GM21737 (cell line): Measurements from ENCODE around the gene PCIF1.
"Not testable (repeated sequence)": the region's sequence is repeated elsewhere in the genome, so short reads cannot be mapped to it uniquely, and the experiment has no call there.

Experiments
- ATAC-seq: cut with Tn5 transposase; IDR thresholded peaks from one replicate; pipeline ENCODE4 v1.9.1; 2021; ENCODE audit warnings: mild to moderate bottlenecking, moderate library complexity; ENCODE audit not compliant: unreplicated experiment

Gene PCIF1

DNA sequence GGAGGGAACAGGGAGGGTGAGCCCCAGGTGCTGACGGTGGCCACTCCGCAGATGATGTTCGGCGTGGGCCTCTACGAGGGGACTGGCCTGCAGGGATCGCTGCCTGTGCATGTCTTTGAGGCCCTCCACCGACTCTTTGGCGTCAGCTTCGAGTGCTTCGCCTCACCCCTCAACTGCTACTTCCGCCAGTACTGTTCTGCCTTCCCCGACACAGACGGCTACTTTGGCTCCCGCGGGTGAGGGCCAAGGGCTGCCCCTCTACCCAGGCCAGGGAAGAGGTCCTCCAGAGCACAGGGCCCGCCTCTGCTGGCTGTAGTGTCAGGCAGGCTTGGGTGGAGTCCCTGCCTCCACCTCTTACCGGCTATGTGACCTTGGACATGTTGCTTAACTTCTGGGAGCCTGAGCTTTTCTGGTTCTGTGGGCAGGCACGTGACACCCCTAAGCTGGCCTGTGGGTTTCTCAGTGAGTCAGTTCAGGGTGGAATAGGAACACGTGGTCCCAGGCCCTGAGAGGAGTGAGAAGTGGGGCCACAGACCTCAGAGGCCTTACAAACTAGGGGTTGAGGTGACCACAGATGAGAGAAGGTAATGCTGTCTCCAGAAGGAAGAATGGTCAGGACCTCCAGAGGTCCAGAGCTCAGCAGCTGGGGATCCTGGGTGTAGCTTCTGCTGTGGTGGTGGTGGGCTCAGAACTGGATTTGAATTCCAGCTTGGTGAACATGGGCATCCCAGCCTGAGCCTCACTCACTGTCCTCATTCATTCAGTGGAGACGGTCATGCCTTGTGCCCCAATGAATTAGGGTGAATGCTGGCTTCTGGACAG, 11.9 kb downstream of the PCIF1 start:
- ATAC-seq: no peak

GRCh38 chr20:45947110-45947866, 12.8 kb downstream of the PCIF1 start:
- ATAC-seq: no peak

GRCh38 chr20:45948261-45948733, 13.8 kb downstream of the PCIF1 start:
- no peak for ATAC-seq

GRCh38 chr20:45948742-45949541, 14.5 kb downstream of the PCIF1 start:
- ATAC-seq: no peak

GRCh38 chr20:45949542-45950329, 15.3 kb downstream of the PCIF1 start:
- no peak for ATAC-seq

DNA sequence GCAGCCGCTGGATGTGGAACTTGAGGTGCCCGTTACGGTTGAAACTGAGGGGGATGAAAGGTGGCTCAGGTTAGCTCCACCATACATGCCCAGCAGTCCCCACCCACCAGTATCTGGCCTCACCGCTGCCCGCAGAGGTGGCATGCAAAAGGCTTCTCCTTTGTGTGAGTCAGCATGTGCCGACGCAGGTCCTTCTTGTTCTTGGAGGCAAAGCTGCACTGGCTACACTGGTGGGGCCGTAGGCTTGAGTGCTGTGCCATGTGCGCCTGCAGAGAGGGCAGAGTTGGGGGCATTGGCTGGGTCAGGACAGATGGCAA, 15.8 kb downstream of the PCIF1 start:
- ATAC-seq: no peak

DNA sequence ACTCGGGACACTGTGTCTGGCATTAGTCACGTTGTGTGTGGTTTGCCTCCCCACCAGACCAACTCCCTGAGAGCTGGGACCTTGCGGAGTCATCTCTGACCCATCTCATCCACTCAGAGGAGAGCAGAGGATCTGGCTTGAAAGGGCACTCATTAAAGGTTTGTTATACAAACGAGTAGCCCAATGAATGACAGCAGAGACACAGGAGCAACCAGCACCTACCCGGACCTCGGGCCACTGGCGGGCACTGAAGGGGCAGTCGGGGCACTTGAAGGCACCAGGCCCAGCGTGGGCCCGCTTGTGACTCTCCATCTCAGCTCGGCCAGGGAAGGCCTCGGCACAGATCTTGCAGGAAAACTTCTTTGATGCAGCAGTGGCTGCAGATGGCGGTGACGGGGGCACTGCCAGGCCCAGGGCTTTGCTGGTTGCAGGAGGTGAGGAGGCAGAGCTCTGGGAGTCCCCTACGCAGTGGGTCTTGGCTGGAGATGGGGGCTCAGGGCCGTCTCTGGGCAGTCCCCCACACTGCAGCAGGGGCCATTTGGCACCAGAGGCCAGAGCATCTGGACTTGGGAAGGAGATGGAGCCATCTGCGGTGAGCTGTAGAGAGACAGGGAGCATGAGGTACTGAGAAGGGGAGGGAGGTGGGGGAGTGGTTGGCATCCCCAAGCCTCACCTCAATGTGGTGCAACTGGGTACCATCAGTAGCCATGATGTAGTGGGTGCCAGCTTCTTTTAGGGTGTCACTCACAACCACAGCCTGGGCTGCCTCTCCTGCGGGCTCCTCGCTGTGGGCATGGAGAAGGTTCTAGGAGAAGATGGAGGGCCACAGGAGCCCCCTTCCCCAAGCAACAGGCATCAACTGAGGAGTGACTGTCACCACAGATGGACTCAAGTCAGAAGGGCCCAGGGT, 17.7 kb downstream of the PCIF1 start:
- no peak for ATAC-seq

- ATAC-seq: no peak
Observed at GRCh38 chr20:45952861-45953260, 18.4 kb downstream of the PCIF1 start.

DNA sequence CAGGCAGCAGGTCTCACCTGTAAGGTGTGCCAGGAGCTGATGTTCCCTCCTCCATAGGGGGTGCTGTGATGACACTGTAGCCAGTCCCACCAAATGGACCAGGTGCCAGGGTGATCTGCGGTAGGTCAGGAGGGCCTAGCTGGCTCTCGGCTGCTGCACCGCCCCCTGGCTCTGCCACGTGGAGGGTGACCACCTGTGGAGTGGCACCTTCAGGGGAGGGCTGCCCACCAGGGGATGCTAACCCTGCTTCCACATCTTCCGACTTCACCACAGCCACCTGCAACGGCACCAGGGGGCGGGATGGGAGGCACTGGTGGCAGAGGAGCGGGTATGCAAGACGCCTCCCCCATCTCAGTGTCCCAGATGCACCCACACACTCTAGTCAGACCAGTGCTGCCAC, 19.2 kb downstream of the PCIF1 start:
- ATAC-seq: no peak

GRCh38 chr20:45956326-45956725, 21.8 kb downstream of the PCIF1 start:
- ATAC-seq: not testable (repeated sequence)

DNA sequence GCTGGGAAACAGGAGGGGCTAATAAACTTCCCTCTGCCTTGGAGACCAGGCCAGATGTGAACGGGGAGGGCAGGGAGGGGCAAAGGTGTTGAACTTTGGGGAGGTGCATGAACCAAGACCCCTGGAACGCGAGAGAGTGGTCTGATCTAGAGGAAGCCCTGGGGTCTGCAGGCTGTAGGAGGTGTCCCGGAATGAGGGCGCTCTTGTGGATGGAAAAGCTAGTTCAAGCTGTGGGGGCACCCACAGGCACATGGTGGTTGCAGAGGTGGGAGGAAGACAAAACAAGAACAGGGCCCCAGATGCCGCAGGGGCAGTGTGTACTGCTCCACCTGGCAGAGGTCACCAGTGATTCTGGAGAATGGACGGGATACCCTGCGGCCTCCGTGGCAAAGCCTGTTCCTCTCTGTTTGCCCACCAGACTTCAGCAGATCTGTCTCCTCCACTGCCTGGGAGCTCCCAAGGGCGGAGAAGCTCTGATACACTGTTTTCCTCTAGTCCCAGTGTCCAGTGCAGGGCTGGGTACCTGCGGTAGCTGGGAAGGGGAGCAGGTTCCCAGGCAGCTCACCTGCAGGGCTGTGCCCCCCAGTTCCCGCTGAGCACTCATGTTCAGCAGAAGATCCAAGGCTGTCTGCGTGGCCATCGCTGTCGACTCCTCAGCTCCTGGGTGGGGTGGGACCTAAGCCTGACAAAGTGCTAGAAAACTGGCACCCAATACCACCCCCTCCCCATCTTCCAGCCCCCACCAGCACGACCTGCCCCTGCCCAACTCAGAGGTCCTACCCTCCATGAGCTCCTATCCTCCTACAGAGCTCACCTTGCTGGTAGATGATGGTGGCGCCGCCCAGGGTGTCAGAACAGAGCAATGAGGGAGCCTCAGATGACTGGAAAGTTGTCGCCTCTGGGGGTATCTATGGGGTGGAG, 22.8 kb downstream of the PCIF1 start:
- ATAC-seq: no peak

GRCh38 chr20:45958593-45958992, 24.1 kb downstream of the PCIF1 start:
- no peak for ATAC-seq

GRCh38 chr20:45959126-45959525, 24.6 kb downstream of the PCIF1 start:
- no peak for ATAC-seq

DNA sequence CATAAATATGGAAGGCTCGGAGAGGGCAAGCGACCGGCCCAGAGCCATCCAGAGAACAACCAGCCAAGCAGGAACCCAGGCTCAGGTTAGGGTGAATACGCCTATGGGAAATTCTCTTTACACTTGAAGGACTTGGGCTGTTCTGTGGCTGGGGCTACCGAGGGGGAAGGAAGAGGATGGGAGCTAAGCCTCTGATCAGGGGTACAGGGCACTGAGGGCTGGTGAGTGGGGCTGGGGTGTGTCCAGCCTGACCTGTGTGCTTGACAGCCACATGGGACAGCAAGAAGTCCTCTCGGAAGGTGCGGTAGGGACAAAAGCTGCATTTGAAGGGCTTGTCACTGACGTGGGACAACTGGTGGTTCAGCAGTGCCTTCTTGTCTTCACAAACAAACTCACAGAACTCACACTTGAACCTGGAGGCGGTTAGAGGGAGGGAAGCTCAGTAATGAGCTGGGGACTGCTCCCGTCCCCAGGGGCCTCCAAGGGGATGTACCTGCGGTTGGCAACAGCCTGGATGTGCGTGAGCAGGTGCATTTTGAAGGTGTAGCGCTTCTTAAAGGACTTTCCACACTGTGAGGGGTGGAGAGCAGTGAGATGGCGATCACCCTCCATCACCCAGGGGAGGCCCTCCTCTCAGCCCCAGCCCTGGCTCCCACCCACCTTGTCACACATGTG, 25.6 kb downstream of the PCIF1 start:
- ATAC-seq: no peak

- ATAC-seq: no peak
Observed at GRCh38 chr20:45962031-45962755, 27.7 kb downstream of the PCIF1 start.

DNA sequence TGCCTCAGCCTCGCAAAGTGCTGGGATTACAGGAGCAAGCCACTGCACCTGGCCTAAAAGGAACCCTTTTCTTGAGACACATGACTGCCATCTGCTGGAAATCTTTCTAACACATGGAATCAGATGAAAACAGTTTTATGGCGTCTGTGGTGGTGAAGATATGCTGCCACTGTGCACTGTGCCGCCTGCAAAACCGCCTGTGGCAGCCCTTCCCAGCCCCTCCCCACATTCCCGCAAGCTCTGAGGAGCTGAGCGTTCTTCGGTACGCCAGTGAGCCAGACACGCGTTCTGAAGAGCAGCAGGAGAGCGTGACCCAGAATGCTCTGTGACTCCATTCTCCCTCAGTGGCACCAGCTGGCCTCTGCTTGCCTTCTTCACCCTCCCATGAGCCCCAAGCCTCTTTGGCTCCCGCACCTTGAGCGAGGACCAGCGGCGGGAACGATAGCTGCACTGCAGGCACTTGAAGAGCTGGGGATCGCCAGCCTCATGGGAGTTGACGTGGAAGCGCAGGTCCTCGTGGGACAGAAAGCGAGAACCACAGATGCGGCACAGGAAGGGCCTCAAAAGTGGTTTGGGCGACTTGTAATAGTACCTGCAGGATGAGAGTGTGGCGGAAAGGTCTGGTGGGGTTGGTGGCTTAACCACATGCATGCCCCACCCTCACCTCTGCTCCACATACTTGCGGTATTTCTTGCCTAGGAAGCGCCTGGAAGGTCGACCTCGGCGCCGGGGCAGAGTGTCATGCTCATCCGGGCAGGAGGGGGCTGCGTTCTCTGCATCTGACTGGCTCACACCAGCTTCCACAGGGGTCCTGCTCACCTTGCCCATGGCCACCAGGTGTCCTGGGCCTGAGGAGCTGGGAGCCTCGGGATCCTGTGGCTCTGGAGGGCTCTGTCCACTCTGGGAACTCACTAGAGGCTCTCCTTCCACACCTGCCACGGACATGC, 28.8 kb downstream of the PCIF1 start:
- ATAC-seq: no peak
